Measurements from ENCODE around the gene TRIM6.

DNA sequence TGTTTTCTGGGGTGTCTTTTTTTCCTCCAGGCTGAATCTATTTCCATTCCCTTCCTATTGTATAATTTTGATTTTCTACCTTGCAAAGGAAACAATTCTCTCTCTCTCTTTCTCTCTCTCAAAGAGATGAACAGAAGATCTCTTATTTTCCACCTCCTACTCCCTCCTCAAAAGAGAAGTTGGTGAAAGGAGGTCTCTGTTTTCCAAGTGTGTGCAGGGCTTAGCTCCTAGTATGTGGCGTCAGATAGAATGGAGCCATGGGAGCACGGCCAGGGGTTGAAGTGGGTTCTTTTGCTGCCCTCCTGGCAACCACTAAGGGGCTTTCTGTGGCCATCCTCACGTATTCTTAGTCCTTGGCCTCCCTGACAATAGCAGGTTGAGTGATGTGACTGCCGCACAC, 28.8 kb downstream of the TRIM6 start:
- no peak for TF ChIP-seq POLR2A (IDR thresholded peaks at IDR 0.05)
- TF ChIP-seq, protein P1, sequence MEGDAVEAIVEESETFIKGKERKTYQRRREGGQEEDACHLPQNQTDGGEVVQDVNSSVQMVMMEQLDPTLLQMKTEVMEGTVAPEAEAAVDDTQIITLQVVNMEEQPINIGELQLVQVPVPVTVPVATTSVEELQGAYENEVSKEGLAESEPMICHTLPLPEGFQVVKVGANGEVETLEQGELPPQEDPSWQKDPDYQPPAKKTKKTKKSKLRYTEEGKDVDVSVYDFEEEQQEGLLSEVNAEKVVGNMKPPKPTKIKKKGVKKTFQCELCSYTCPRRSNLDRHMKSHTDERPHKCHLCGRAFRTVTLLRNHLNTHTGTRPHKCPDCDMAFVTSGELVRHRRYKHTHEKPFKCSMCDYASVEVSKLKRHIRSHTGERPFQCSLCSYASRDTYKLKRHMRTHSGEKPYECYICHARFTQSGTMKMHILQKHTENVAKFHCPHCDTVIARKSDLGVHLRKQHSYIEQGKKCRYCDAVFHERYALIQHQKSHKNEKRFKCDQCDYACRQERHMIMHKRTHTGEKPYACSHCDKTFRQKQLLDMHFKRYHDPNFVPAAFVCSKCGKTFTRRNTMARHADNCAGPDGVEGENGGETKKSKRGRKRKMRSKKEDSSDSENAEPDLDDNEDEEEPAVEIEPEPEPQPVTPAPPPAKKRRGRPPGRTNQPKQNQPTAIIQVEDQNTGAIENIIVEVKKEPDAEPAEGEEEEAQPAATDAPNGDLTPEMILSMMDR (IDR thresholded peaks at IDR 0.05): no peak
- no peak for TF ChIP-seq EP300 (IDR thresholded peaks at IDR 0.05)

All from stomach (tissue), 4 donors.